ENCODE measurements around the gene PLXNA3. TPM values are rescaled to one million over a fixed set of nuclear protein-coding genes. Genes with fewer than 3 reads are reported as not detected.
"Not testable (repeated sequence)": the region's sequence is repeated elsewhere in the genome, so short reads cannot be mapped to it uniquely, and the experiment has no call there.

The PLXNA3 gene
- total RNA-seq, 4 donors from 2014 or later = 9.7 to 16.9 (median 11.3) TPM

DNA sequence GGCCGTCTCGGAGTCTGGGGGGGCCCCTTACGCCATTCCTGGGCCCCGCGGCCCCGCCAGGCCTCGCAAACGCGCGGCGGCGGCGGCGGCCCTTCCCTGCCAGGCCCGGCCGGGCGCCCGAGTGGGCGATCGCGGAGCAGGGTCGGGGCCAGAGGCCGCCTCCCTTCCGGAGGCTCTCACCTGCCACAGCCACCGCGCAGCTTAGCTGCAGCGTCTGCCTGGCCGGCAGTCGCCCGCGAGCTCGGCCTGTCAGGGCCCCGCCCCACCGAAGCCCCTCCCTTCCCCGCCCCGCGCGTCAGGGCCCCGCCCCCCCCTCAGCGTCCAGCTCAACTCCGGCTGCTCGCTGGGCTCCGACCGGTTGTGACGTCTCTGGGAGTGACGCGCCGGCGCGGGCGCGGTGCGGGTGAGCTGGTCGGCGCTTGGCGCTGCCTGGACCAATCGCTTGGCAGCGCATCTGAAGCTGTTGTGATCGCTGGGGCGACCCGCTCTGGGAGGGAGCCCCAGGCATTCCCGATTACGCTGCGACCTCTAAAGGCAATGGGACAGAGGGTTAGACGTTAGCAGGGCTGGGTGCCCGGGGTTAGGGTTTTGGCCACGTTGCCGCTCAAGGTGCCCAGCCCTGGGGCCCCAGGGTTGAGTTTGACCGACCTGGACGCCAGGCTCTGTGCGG is 32.5 kb downstream of the PLXNA3 start, which contains the start of gene SLC10A3:
SLC10A3 (minus strand) TSS at position 216 of the 670 bp plus-strand sequence. CDS start 1,689 bp downstream, outside the sequence.
- ATAC-seq (ENCODE audit: low FRiP score) = peak; percentile 85
- peak; percentile 45 for DNase-seq (ENCODE audit: low spot score)
- TF ChIP-seq, protein P1, sequence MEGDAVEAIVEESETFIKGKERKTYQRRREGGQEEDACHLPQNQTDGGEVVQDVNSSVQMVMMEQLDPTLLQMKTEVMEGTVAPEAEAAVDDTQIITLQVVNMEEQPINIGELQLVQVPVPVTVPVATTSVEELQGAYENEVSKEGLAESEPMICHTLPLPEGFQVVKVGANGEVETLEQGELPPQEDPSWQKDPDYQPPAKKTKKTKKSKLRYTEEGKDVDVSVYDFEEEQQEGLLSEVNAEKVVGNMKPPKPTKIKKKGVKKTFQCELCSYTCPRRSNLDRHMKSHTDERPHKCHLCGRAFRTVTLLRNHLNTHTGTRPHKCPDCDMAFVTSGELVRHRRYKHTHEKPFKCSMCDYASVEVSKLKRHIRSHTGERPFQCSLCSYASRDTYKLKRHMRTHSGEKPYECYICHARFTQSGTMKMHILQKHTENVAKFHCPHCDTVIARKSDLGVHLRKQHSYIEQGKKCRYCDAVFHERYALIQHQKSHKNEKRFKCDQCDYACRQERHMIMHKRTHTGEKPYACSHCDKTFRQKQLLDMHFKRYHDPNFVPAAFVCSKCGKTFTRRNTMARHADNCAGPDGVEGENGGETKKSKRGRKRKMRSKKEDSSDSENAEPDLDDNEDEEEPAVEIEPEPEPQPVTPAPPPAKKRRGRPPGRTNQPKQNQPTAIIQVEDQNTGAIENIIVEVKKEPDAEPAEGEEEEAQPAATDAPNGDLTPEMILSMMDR (IDR thresholded peaks at IDR 0.05) = no peak

DNA sequence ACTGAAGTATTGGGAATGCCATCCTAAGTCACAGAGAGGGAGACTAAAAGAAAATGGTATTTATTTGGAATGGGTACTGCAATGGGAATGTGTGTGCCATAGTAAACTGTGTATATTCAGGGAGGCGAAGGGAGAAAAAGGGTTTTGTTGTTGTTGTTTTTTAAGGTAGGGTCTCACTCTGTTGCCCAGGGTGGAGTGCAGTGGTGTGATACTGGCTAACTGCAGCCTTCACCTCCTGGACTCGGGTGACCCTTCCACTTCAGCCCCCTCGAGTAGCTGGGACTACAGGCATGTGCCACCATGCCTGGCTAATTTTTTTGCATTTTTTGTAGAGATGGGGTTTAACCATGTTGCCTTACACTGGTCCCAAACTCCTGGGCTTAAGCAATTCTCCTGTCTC is 36.6 kb downstream of the PLXNA3 start:
- no peak for ATAC-seq (ENCODE audit: low FRiP score)
- TF ChIP-seq, protein P1 (IDR thresholded peaks at IDR 0.05) = no peak
- no peak for DNase-seq (ENCODE audit: low spot score)

DNA sequence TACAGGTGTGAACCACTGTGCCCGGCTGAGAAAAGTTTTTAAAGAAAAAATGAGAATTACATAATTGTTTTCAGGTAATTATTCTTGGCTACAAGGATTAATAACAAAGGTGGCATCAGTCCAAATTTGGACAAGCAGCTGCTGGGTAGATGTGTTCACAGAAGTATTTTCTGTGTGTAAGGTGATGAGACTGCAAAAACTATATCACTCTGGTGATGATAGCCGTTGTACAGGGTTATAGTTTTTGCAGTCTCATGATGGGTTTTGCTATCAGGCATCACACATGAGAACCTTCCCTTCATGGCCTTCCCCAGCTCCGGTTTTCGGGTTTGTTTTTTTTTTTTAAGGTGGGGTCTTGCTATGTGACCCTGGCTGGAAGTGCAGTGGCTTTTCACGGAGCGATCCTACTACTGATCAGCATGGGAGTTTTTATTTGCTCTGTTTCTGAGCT is 37.4 kb downstream of the PLXNA3 start:
- TF ChIP-seq, protein P1 (IDR thresholded peaks at IDR 0.05) = no peak
- ATAC-seq (ENCODE audit: low FRiP score) (no peak), DNase-seq (ENCODE audit: low spot score) (no peak)

DNA sequence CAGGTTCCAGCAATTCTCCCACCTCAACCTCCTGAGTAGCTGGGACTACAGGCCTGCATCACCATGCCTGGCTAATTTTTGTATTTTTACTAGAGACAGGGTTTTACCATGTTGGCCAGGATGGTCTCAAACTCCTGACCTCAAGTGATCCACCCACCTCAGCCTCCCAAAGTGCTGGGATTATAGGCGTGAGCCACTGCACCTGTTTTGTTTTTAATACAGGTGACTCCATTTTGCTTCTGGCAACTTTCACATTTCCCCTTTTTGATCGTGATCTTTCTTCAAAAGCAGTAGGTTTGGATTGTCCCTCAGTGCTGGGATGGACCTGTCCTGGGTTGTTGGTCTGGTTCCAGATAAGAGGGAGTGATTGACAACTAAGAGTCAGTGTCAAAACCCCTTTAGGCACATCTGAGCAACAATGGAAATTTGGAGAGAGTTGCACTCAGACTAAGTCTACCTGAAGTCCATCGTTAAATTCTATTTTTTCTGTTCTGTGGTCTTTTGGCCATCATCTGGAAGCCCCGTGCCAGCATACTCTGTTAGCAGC is 38.6 kb downstream of the PLXNA3 start:
- DNase-seq (ENCODE audit: low spot score); ATAC-seq (ENCODE audit: low FRiP score): not testable (repeated sequence)

DNA sequence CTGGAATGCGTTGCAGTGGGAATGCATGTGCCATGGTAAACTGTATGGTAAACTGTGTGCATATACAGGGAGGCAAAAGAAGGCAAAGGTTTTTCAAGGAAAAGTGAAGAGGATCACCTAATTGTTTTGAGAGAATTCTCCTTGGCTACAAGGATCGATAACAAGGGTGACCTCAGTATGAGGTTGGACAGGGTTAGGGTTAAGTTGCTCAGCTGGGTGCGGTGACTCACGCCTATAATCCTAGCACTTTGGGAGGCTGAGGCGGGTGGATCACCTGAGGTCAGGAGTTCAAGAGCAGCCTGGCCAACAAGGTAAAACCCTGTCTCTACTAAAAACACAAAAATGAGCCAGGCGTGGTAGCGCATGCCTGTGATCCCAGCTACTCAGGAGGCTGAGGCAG is 43.3 kb downstream of the PLXNA3 start:
- ATAC-seq (ENCODE audit: low FRiP score); DNase-seq (ENCODE audit: low spot score): not testable (repeated sequence)

DNA sequence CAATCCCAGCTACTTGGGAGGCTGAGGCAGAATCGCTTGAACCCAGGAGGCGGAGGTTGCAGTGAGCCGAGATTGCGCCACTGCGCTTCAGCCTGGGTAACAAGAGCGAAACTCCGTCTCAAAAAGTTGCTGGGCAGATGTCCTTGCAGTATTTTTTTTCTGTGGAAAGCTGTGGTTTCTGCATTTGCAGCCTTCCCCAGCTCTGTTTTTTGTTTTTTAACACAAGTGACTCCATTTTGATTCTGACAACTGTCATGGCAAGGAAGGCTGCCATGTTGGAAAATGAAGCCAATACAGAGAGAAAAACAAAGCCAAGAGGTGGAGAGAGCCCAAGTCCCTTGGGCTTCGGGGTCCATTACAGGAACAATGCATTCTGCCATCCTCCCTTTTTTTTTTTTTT is 44.0 kb downstream of the PLXNA3 start:
- DNase-seq (ENCODE audit: low spot score) (no peak), ATAC-seq (ENCODE audit: low FRiP score) (no peak)
- TF ChIP-seq, protein P1 (IDR thresholded peaks at IDR 0.05) = no peak

DNA sequence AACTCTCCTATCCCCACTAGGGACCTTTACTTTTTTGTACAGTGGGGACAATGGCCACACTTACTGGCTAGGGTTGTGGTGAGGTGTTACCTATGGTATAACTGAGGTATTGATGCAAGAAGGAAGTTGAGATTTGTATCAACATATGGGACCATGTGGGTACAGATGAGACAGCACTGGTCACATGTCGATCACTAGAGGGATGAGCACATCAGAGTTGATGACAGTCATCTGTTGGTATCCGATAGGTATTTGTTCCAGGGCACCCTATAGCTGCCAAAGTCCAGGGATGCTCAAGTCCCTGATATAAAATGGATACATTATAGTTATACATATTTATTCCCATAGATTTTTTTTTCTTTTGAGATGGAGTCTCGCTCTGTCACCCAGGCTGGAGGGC is 44.9 kb downstream of the PLXNA3 start:
- DNase-seq (ENCODE audit: low spot score) (no peak), ATAC-seq (ENCODE audit: low FRiP score) (no peak)
- TF ChIP-seq, protein P1 (IDR thresholded peaks at IDR 0.05) = no peak

DNA sequence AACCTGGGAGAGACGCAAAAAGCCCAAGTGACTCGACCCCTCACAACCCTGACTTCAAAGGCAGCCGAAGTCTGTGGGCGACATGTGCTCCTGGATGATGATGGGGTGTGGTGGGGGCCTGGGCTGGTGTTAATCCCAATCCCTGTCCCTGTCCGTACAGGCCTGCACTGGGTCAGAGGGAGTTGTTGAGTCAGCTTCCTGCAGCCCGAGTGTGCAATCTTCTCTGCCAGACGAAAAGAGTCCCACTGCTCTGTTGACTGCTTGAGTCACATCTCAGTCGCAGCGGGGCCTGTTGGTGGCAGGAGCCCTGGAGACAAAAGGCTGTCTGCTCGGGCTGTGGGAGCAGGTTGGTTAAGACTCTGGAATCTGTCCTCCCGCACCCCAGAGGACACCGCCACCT is 47.7 kb downstream of the PLXNA3 start:
- DNase-seq (ENCODE audit: low spot score) (no peak), ATAC-seq (ENCODE audit: low FRiP score) (no peak)
- TF ChIP-seq, protein P1 (IDR thresholded peaks at IDR 0.05) = no peak

Data from omental fat pad (tissue), 4 donors.